ENCODE results near the gene LIN9. TPM values are rescaled to one million over a fixed set of nuclear protein-coding genes. Genes with fewer than 3 reads are reported as not detected.

LIN9 gene
- total RNA-seq, 2 donors from 2014 or later: 3.5 to 7.1 TPM

GRCh38 chr1:226281058-226281457 lies 27.9 kb downstream of the LIN9 start:
- Histone ChIP-seq H3K27ac (no peak overlapping the region), H3K4me1 (no peaks in the 10 kb centered on the region), H3K36me3 (no peaks in the 10 kb centered on the region), H3K4me3 (no peak overlapping the region), H3K9ac (ENCODE audit: low read depth in 2 of 2, low read length in 2 of 2) (no peak overlapping the region), H3K9me3 (no peaks in the 10 kb centered on the region), H3K27me3 (no peaks in the 10 kb centered on the region)
- TF ChIP-seq CTCF (IDR thresholded peaks at IDR 0.05): no peak
- intact Hi-C loops (cut with DNase I): no loop called here
- DNase-seq: no peak

GRCh38 chr1:226279498-226279897 lies 29.5 kb downstream of the LIN9 start:
- no peak overlapping the region for H3K9ac ChIP-seq (ENCODE audit: low read depth in 2 of 2, low read length in 2 of 2)
- no peak overlapping the region for H3K4me3 ChIP-seq
- no peak for DNase-seq
- H3K9me3 ChIP-seq: no peaks in the 10 kb centered on the region
- no peaks in the 10 kb centered on the region for H3K4me1 ChIP-seq
- H3K27me3 ChIP-seq: no peaks in the 10 kb centered on the region
- no peaks in the 10 kb centered on the region for H3K36me3 ChIP-seq
- TF ChIP-seq CTCF (IDR thresholded peaks at IDR 0.05): no peak
- H3K27ac ChIP-seq: no peak overlapping the region
- intact Hi-C loops (cut with DNase I): no loop called here

GRCh38 chr1:226277897-226278296 lies 31.1 kb downstream of the LIN9 start:
- H3K9me3 ChIP-seq: no peaks in the 10 kb centered on the region
- H3K36me3 ChIP-seq: no peaks in the 10 kb centered on the region
- H3K9ac ChIP-seq (ENCODE audit: low read depth in 2 of 2, low read length in 2 of 2): no peak overlapping the region
- no peak overlapping the region for H3K4me3 ChIP-seq
- H3K27ac ChIP-seq: no peak overlapping the region
- intact Hi-C loops (cut with DNase I): no loop called here
- TF ChIP-seq CTCF (IDR thresholded peaks at IDR 0.05): no peak
- DNase-seq: no peak
- H3K27me3 ChIP-seq: no peaks in the 10 kb centered on the region
- no peaks in the 10 kb centered on the region for H3K4me1 ChIP-seq

- Histone ChIP-seq H3K9ac (ENCODE audit: low read depth in 2 of 2, low read length in 2 of 2) (no peak overlapping the region), H3K36me3 (no peaks in the 10 kb centered on the region), H3K9me3 (no peaks in the 10 kb centered on the region), H3K4me1 (no peaks in the 10 kb centered on the region), H3K27me3 (no peaks in the 10 kb centered on the region), H3K27ac (no peak overlapping the region), H3K4me3 (no peak overlapping the region)
- intact Hi-C loops (cut with DNase I): no loop called here
- TF ChIP-seq CTCF (IDR thresholded peaks at IDR 0.05): no peak
- no peak for DNase-seq
Observed at GRCh38 chr1:226276987-226277386, 32.0 kb downstream of the LIN9 start.

- Histone ChIP-seq H3K4me3 (no peak overlapping the region), H3K9ac (ENCODE audit: low read depth in 2 of 2, low read length in 2 of 2) (no peak overlapping the region), H3K27ac (no peak overlapping the region), H3K9me3 (no peaks in the 10 kb centered on the region), H3K4me1 (no peaks in the 10 kb centered on the region), H3K36me3 (no peaks in the 10 kb centered on the region), H3K27me3 (no peaks in the 10 kb centered on the region)
- DNase-seq: no peak
- intact Hi-C loops (cut with DNase I): no loop called here
- no peak for TF ChIP-seq CTCF (IDR thresholded peaks at IDR 0.05)
Observed at GRCh38 chr1:226276077-226276682, 32.8 kb downstream of the LIN9 start.
